ENCODE measurements around the gene RGS7. TPM values are rescaled to one million over a fixed set of nuclear protein-coding genes. Genes with fewer than 3 reads are reported as not detected.
"Not testable (repeated sequence)": the region's sequence is repeated elsewhere in the genome, so short reads cannot be mapped to it uniquely, and the experiment has no call there.

The RGS7 gene
- total RNA-seq, 4 donors from 2014 or later = 0.11 to 0.33 TPM; not detected in 2

DNA sequence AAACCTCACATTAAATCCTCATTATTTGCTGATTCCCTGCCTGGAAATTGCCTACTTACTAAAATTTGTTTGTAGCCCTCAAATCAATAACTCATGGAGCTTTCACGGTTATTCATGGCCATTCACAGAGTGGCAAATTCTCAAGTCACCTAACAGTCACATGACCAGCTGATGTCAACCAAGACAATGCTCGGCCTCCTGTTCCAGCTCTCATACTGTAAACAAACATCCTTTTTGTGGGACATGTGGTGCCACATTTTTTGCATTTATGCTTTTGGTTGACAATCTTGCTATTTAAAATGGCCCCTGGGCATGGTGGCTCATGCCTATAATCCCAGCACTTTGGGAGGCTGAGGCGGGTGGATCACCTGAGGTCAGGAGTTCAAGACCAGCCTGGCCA, 473.5 kb downstream of the RGS7 start:
- Histone ChIP-seq H3K27ac (replicated peaks in 1 of 4) (no peak overlapping the region), H3K4me3 (no peak overlapping the region), H3K4me1 (no peaks in the 10 kb centered on the region), H3K9me3 (no peaks in the 10 kb centered on the region), H3K36me3 (no peaks in the 10 kb centered on the region), H3K27me3 (no peaks in the 10 kb centered on the region)
- TF ChIP-seq, protein P1, sequence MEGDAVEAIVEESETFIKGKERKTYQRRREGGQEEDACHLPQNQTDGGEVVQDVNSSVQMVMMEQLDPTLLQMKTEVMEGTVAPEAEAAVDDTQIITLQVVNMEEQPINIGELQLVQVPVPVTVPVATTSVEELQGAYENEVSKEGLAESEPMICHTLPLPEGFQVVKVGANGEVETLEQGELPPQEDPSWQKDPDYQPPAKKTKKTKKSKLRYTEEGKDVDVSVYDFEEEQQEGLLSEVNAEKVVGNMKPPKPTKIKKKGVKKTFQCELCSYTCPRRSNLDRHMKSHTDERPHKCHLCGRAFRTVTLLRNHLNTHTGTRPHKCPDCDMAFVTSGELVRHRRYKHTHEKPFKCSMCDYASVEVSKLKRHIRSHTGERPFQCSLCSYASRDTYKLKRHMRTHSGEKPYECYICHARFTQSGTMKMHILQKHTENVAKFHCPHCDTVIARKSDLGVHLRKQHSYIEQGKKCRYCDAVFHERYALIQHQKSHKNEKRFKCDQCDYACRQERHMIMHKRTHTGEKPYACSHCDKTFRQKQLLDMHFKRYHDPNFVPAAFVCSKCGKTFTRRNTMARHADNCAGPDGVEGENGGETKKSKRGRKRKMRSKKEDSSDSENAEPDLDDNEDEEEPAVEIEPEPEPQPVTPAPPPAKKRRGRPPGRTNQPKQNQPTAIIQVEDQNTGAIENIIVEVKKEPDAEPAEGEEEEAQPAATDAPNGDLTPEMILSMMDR (IDR thresholded peaks at IDR 0.05) = no peak
- TF ChIP-seq POLR2AphosphoS5 (IDR thresholded peaks at IDR 0.05) (no peak), EP300 (IDR thresholded peaks at IDR 0.05) (no peak), POLR2A (IDR thresholded peaks at IDR 0.05; ENCODE audit: low read depth) (no peak)
- no peak for DNase-seq (ENCODE audit: extremely low spot score)
- WGBS = 92% methylated on average over 3 of the region's 3 CpGs
- intact Hi-C loops (cut with DNase I) = no loop called here

DNA sequence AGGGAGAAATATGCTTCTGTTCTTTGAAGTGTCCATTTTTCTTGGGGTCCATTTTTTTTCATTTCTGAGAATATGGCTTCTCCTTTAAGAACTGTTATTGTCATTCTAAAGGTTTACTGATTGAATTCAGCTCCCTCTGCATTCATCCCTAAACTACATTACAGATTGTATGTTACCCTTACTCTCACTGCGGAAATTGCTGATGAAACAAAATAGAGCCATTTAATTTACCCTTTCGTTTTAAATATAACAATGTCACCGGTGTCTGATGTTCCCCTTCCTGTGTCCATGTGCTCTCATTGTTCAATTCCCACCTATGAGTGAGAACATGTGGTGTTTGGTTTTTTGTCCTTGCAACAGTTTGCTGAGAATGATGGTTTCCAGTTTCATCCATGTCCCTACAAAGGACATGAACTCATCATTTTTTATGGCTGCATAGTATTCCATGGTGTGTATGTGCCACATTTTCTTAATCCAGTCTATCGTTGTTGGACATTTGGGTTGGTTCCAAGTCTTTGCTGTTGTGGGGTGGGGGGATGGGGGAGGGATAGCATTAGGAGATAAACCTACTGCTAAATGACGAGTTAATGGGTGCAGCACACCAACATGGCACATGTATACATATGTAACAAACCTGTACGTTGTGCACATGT, 474.2 kb downstream of the RGS7 start:
- H3K27ac ChIP-seq (replicated peaks in 1 of 4); H3K27me3 ChIP-seq; intact Hi-C loops (cut with DNase I); DNase-seq (ENCODE audit: extremely low spot score); H3K36me3 ChIP-seq; H3K4me1 ChIP-seq; H3K4me3 ChIP-seq; H3K9me3 ChIP-seq: not testable (repeated sequence)
- WGBS = 93% methylated on average over 6 of the region's 6 CpGs

DNA sequence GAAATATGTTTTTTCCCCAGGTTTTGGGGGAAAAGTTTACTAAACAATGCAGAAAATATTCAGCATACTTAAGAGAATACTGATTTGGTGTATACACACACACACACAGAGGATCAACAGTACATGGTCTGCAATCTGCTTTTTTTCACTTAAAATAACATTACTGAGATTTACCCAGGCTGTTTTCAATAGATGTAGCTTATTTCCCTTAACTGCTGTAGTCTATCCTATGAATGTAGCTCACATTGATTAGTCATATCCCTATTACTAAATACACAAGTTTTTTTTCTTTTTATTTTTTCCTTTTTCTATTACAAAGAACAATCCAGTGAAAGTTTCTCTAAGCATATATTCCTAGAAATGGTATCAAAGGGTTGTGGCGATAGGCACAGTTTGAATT, 478.4 kb downstream of the RGS7 start:
- WGBS = 84% methylated on average over 1 of the region's 1 CpG
- TF ChIP-seq POLR2A (IDR thresholded peaks at IDR 0.05; ENCODE audit: low read depth) (no peak), POLR2AphosphoS5 (IDR thresholded peaks at IDR 0.05) (no peak), EP300 (IDR thresholded peaks at IDR 0.05) (no peak)
- TF ChIP-seq, protein P1 (IDR thresholded peaks at IDR 0.05) = no peak
- H3K9me3 ChIP-seq = no peaks in the 10 kb centered on the region
- no peaks in the 10 kb centered on the region for H3K4me1 ChIP-seq
- intact Hi-C loops (cut with DNase I) = no loop called here
- H3K36me3 ChIP-seq = no peaks in the 10 kb centered on the region
- no peak overlapping the region for H3K27ac ChIP-seq (replicated peaks in 1 of 4)
- no peaks in the 10 kb centered on the region for H3K27me3 ChIP-seq
- no peak overlapping the region for H3K4me3 ChIP-seq
- no peak for DNase-seq (ENCODE audit: extremely low spot score)

DNA sequence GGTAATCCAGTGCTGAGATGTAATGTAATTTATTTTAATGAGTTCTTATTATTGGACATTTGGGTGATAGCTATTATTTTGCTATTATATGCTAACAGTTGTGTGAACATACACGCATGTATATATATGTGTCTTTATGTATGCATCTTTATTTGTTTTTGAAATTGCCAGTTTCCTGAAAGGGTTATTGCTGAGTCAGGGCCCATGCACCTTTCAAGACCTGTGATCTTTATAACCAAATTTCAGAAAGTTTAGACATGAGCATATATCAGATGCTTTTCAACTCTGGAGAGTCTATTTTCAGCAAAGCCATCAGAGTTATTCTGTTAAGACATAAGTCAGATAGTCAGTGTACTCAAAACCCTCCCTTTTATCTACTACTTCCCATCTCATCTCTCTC, 479.4 kb downstream of the RGS7 start:
- Histone ChIP-seq H3K4me3 (no peak overlapping the region), H3K27me3 (no peaks in the 10 kb centered on the region), H3K36me3 (no peaks in the 10 kb centered on the region), H3K4me1 (no peaks in the 10 kb centered on the region), H3K27ac (replicated peaks in 1 of 4) (no peak overlapping the region), H3K9me3 (no peaks in the 10 kb centered on the region)
- TF ChIP-seq POLR2AphosphoS5 (IDR thresholded peaks at IDR 0.05) = no peak
- TF ChIP-seq EP300 (IDR thresholded peaks at IDR 0.05) = no peak
- no peak for TF ChIP-seq POLR2A (IDR thresholded peaks at IDR 0.05; ENCODE audit: low read depth)
- TF ChIP-seq, protein P1 (IDR thresholded peaks at IDR 0.05) = no peak
- intact Hi-C loops (cut with DNase I) = no loop called here
- 92% methylated on average over 1 of the region's 1 CpG for whole genome bisulfite sequencing
- DNase-seq (ENCODE audit: extremely low spot score) = no peak

DNA sequence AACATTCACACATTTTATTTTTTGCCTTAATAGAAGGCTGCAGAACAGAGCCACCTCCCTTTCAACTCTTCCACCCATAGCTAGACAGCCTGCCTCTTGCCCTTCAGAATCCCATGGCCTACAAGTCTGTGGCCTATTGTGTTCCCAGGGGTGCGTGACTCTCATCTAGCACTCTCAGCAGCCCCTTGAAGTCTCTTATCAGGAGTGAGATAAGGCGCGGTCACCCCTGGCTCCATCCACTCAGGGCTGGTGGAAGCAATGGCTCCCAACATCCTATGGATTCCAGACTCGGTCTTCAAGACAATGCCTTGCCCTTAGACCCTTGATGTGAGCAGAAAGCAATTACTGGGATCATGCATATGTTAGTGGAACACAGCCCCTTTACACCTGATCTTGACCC, 480.9 kb downstream of the RGS7 start:
- no peak for DNase-seq (ENCODE audit: extremely low spot score)
- Histone ChIP-seq H3K27me3 (no peaks in the 10 kb centered on the region), H3K9me3 (no peaks in the 10 kb centered on the region), H3K27ac (replicated peaks in 1 of 4) (no peak overlapping the region), H3K36me3 (no peaks in the 10 kb centered on the region), H3K4me1 (no peaks in the 10 kb centered on the region), H3K4me3 (no peak overlapping the region)
- intact Hi-C loops (cut with DNase I) = no loop called here
- 100% methylated on average over 3 of the region's 4 CpGs for WGBS
- TF ChIP-seq POLR2AphosphoS5 (IDR thresholded peaks at IDR 0.05) (no peak), POLR2A (IDR thresholded peaks at IDR 0.05; ENCODE audit: low read depth) (no peak)

DNA sequence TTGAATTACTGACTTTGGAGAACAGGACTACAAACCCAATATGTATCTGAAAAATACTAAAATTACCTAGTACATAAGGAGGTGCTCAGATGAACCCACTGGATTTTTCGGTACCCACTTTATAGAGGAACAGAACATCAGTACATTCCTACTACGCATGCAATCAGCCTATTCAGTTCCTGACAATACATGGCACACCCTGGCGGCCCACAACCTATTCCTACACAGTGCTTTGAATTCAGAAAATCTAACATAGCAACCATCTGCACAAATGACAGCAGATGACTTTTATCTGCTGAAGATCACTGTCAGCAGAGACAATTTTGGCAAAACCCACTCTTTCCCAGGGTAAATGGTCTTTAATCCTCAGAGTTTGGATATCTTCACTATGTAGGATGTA, 487.9 kb downstream of the RGS7 start:
- TF ChIP-seq, protein P1 (IDR thresholded peaks at IDR 0.05) = no peak
- TF ChIP-seq EP300 (IDR thresholded peaks at IDR 0.05) (no peak), POLR2AphosphoS5 (IDR thresholded peaks at IDR 0.05) (no peak), POLR2A (IDR thresholded peaks at IDR 0.05; ENCODE audit: low read depth) (no peak)
- Histone ChIP-seq H3K36me3 (no peaks in the 10 kb centered on the region), H3K9me3 (no peaks in the 10 kb centered on the region), H3K27ac (replicated peaks in 1 of 4) (no peak overlapping the region), H3K4me1 (no peaks in the 10 kb centered on the region), H3K4me3 (no peak overlapping the region), H3K27me3 (no peaks in the 10 kb centered on the region)
- WGBS = 89% methylated on average over 3 of the region's 3 CpGs
- DNase-seq (ENCODE audit: extremely low spot score) = no peak
- intact Hi-C loops (cut with DNase I) = no loop called here

All from esophagus muscularis mucosa (tissue), 4 donors.